SK-N-MC (cell line): ENCODE measurements around the gene RDH5.
"Not testable (repeated sequence)": the region's sequence is repeated elsewhere in the genome, so short reads cannot be mapped to it uniquely, and the experiment has no call there.

Experiments used
- DNase-seq: peaks from one replicate; pipeline ENCODE4 v3.0.0-alpha.2; 2011; ENCODE audit warnings: low read depth, low spot score
- H3K27ac ChIP-seq: fragments of 200-600 bp; sonication (generic); 2 replicates; pipeline ENCODE4 v1.5.1; 2016; ENCODE audit warnings: mixed run types
- H3K36me3 ChIP-seq: fragments of 200-600 bp; sonication (generic); 2 replicates; pipeline ENCODE4 v1.6.1; 2017; ENCODE audit warnings: antibody characterized with exemption, low read length, mixed read lengths; ENCODE audit not compliant: insufficient read depth
- H3K4me3 ChIP-seq: fragments of 200-600 bp; sonication (generic); 2 replicates; pipeline ENCODE4 v1.5.1; 2016
- H3K9ac ChIP-seq: fragments of 200-600 bp; sonication (generic); 2 replicates; pipeline ENCODE4 v1.8.0; 2017; ENCODE audit warnings: mixed run types, mixed read lengths; ENCODE audit not compliant: insufficient read length
- H3K9me3 ChIP-seq: fragments of 200-600 bp; sonication (generic); 2 replicates; pipeline ENCODE4 v1.6.1; 2017; ENCODE audit warnings: low read depth, mild to moderate bottlenecking, antibody characterized with exemption, low read length, moderate library complexity, mixed read lengths
- EZH2 ChIP-seq: fragments of 200-600 bp; sonication (generic); IDR thresholded peaks from one replicate; pipeline ENCODE4 v1.6.1; 2017; ENCODE audit warnings: antibody characterized with exemption
- FOXP2 ChIP-seq: optimal IDR thresholded peaks from 2 replicates; pipeline ENCODE3; 2011; ENCODE audit warnings: mild to moderate bottlenecking, moderate library complexity; ENCODE audit not compliant: insufficient read depth; ENCODE audit errors: extremely low read length, control extremely low read depth
- POLR2AphosphoS5 ChIP-seq: IDR thresholded peaks from 2 replicates; pipeline ENCODE4 v1.6.1; 2012; ENCODE audit warnings: mild to moderate bottlenecking, low read depth, low read length, borderline replicate concordance

Gene RDH5

DNA sequence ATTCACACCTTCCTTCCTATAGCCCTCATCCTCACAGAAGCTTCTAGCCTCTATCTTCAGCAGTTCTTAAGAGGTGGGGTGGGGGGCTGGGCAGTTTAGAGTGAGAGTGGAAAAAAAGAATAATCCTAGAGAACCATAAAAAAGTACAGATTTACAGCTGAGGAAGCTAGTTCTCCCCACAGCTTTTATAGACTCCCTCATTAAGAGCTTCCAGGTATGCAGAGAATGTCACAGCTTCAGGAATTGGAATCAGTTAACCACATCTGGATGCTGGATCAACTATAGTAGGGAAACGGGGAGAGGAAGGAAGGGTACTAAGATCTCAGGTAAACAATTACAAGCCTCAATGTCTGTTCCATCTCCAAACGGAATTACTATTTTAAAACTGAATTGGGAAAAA is 35.1 kb downstream of the RDH5 start:
- Histone ChIP-seq H3K9ac (no peak overlapping the region), H3K4me3 (no peak overlapping the region), H3K9me3 (no peaks in the 10 kb centered on the region), H3K27ac (peak overlapping the region; percentile 44; the same call in 1 of the 2 replicates), H3K36me3 (peaks cover 95% of the 10 kb centered on the region)
- no peak for TF ChIP-seq POLR2AphosphoS5
- no peak for TF ChIP-seq FOXP2
- no peak for TF ChIP-seq EZH2
- DNase-seq = no peak

DNA sequence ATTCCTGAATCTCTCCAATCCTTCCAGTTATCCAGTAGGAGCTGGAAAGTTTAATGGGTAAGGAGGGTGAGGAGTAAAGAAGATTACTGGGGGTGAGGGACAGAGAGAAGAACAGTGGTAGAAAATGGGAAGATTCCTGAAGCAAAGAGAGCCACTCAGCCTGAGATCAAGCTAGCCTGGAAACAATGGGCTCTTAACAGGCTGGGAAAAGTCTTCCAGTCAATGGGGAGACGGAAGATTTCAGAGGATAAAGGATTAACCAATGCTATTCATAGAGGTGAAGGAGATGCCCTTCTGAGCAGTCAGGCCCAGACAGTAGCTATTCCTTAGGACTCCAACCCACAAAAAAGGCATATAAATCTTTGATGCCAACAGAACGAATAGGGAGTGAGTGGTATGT is 37.5 kb downstream of the RDH5 start:
- Histone ChIP-seq H3K9ac (no peak overlapping the region), H3K27ac (peak overlapping the region; percentile 74), H3K36me3 (peaks cover 90% of the 10 kb centered on the region), H3K4me3 (no peak overlapping the region), H3K9me3 (no peaks in the 10 kb centered on the region)
- DNase-seq = no peak
- no peak for TF ChIP-seq EZH2
- TF ChIP-seq POLR2AphosphoS5 = no peak
- no peak for TF ChIP-seq FOXP2

DNA sequence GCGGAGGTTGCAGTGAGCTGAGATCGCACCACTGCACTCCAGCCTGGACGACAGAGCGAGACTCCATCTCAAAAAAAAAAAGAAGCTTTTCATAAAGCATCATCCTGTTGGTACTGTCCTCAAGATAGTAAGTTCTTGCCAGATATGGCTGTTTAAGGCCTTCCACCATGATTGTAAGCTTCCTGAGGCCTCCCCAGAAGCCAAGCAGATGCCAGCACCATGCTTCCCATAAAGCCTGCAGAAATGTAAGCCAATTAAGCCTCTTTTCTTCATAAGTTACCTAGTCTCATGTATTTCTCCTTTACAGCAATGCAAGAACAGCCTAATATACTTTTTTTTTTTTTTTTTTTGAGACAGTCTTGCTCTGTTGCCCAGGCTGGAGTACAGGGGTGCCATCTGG is 38.4 kb downstream of the RDH5 start:
- peaks cover 88% of the 10 kb centered on the region for H3K36me3 ChIP-seq
- not testable (repeated sequence) for H3K9me3 ChIP-seq

DNA sequence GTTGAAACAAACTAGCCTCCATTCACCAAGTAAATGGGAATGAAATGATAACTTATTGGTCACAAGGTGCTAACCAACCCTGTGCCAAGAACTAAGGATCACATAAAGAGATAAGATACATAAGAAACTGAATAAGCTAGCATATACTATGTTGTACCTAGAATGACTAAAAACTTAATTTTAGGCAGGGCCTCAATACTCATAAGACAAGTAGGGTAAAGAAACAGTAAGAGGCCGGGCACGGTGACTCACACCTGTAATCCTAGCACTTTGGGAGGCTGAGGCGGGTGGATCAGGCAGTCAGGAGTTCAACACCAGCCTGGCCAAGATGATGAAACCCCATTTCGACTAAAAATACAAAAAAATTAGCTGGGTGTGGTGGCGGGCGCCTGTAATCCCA is 40.5 kb downstream of the RDH5 start:
- H3K27ac ChIP-seq = no peak overlapping the region
- no peaks in the 10 kb centered on the region for H3K9me3 ChIP-seq
- H3K4me3 ChIP-seq = no peak overlapping the region
- no peak overlapping the region for H3K9ac ChIP-seq
- no peak for DNase-seq
- peaks cover 73% of the 10 kb centered on the region for H3K36me3 ChIP-seq
- TF ChIP-seq EZH2 = no peak
- no peak for TF ChIP-seq FOXP2
- TF ChIP-seq POLR2AphosphoS5 = no peak

More for the DNA sequence above, 38.4 kb downstream of the RDH5 start:
- DNase-seq, H3K27ac ChIP-seq, H3K9ac ChIP-seq, H3K4me3 ChIP-seq: not testable (repeated sequence)

DNA sequence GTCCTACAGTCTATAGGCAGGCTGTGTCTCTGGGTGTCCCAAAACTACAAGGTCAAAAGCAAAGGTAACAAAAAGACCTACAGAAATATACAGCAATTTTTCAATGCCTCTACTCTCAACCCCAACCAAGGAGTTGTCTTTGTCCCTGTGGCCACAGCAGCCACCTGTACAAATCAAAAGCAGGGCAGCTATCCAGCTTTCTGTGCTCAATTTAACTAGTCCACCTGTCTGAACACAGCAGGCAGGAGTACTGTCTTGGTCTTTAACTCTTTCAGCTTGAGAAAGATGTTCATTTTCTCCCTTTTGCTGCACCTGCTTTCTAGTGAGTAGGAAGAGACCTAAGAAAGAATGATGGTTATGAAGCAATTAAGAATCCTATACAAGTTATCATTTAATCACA is 42.5 kb downstream of the RDH5 start:
- Histone ChIP-seq H3K27ac (no peak overlapping the region), H3K9ac (no peak overlapping the region), H3K36me3 (peaks cover 63% of the 10 kb centered on the region), H3K9me3 (no peaks in the 10 kb centered on the region), H3K4me3 (no peak overlapping the region)
- no peak for TF ChIP-seq POLR2AphosphoS5
- TF ChIP-seq EZH2 = no peak
- TF ChIP-seq FOXP2 = no peak
- no peak for DNase-seq

DNA sequence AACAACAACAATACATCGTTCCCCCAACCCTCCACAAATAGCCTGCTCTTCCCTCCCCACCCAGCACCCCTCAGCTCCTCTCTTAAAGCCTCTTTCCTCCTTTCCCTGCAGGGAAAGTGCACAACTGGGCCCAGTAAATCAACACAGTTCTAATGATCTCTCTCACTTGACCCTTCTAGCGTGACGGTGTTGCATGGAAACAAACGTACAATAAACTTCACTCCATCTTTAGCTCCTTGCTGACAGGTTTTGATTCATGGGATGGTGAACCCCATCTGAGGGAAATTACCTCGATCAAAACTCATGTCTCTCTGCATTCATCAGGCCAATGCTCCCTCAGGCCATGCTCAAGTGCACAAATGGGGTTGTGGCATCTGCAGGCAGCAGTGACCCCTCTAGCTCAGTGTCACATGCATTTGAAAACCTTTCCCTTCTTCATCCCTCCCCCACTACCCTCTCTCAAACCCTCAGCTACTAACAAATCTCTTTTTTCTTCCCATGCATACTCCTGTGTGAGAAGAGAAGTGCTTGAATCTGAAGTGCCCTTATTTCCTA is 45.6 kb downstream of the RDH5 start:
- no peaks in the 10 kb centered on the region for H3K9me3 ChIP-seq
- peaks cover 46% of the 10 kb centered on the region for H3K36me3 ChIP-seq
- H3K9ac ChIP-seq = no peak overlapping the region
- no peak overlapping the region for H3K4me3 ChIP-seq
- no peak for DNase-seq
- no peak overlapping the region for H3K27ac ChIP-seq
- TF ChIP-seq FOXP2 (no peak), EZH2 (no peak), POLR2AphosphoS5 (no peak)

DNA sequence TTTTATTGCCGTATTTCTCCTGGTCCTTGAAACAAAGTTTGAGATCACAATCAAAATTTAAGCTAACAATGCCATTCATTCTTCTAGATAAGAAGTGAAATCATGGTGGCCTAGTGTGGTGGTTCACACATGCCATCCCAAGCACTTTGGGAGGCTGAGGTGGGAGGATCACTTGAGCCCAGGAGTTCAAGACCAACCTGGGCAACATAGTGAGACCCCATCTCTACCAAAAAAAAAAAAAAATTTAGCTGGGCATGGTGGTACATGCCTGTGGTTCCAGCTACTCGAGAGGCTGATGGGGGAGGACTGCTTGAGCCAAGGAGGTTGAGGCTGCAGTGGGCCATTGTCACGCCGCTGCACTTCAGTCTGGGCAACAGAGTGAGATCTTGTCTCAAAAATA is 47.0 kb downstream of the RDH5 start:
- Histone ChIP-seq H3K9ac (no peak overlapping the region), H3K36me3 (peaks cover 49% of the 10 kb centered on the region), H3K27ac (no peak overlapping the region), H3K9me3 (no peaks in the 10 kb centered on the region), H3K4me3 (no peak overlapping the region)
- TF ChIP-seq EZH2 (no peak), POLR2AphosphoS5 (no peak), FOXP2 (no peak)
- DNase-seq = no peak

DNA sequence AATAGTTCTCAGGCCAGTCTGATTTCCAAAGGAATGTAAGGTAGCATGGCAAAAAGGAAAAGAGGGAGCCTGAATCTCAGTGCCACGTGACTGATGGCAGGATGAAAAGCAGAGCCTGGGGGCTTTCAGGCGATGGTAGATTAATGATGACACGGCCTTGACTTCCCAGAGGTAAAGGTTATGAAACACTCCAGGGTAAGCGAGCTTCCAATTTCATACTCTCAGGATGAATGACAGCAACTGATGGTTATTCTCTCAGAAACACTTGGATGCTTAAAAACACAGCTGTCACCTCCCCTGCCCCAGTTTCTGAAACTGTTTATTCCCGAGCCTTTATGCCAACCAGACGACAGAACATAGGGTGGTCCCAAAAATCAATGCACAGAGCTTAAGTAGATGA is 51.5 kb downstream of the RDH5 start:
- Histone ChIP-seq H3K4me3 (no peak overlapping the region), H3K36me3 (peaks cover 52% of the 10 kb centered on the region), H3K9me3 (no peaks in the 10 kb centered on the region), H3K9ac (no peak overlapping the region), H3K27ac (no peak overlapping the region)
- TF ChIP-seq POLR2AphosphoS5 = no peak
- TF ChIP-seq EZH2 = no peak
- DNase-seq = no peak
